CD4-positive, alpha-beta T cell treated with Interleukin-10 for 1 hour (primary cell): ENCODE measurements around the gene CALN1.
"Not testable (repeated sequence)": the region's sequence is repeated elsewhere in the genome, so short reads cannot be mapped to it uniquely, and the experiment has no call there.

ENCODE experiments used
- DNase-seq: peaks from one replicate; pipeline ENCODE4 v3.0.0-alpha.2; 2020

The CALN1 gene

GRCh38 chr7:72080341-72080766 is 331.8 kb downstream of the CALN1 start:
- no peak for DNase-seq

- no peak for DNase-seq
Observed at GRCh38 chr7:72078856-72079255, 333.3 kb downstream of the CALN1 start.

GRCh38 chr7:72078301-72078700 is 333.8 kb downstream of the CALN1 start:
- DNase-seq: no peak

- DNase-seq: no peak
Observed at GRCh38 chr7:72077786-72078185, 334.4 kb downstream of the CALN1 start.

DNA sequence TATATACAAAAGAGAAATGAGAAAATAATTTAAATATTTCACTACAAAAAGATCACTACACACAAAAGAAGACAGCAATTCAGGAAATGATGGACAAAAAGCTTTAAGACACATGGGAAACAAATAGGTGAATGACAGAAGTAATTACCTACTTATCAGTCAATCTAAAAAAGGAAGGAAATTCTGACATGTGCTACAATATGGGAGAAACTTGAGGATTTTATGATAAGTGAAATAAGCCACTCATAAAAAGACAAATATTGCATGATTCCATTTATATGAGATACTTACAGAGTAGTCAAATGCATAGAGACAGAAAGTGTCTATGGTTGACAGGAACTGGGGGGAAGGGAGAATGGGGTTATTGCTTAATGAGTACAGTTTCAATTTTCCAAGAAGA is 339.2 kb downstream of the CALN1 start:
- no peak for DNase-seq

DNA sequence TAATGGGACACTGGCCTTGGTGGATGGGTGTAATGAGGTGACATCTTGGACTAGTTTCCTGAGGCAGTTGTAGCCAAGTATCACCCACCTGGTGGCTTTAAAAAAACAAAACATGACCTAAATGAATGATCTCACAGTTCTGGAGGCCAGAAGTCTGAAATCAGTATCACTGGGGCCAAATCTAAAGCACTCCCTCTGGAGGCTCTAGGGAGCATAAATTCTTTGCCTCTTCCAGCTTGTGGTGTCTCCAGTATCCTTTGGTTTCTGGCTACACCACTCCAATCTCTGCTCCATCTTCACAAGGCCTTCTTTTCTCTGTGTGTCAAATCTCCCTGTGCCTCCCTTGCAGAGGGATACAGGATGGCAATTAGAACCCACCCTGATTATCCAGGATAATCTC is 342.9 kb downstream of the CALN1 start:
- DNase-seq: no peak

DNA sequence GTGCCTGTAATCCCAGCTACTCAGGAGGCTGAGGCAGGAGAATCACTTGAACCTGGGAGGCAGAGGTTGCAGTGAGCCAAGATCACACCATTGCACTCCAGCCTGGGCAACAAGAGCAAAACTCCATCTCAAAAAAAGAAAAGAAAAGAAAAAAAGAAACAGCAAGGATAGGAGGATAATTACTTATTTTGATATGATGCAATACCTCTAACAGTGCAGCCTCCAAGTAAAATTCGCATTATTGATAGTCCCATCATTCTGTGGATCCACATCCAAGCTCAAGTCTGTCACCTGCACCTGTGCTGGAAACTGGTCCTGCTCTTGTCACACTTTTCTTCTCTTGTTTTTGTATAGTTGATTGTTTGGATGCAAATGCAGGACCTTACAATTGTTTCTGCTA is 346.4 kb downstream of the CALN1 start:
- not testable (repeated sequence) for DNase-seq

GRCh38 chr7:72064916-72065315 is 347.2 kb downstream of the CALN1 start:
- DNase-seq: no peak

DNA sequence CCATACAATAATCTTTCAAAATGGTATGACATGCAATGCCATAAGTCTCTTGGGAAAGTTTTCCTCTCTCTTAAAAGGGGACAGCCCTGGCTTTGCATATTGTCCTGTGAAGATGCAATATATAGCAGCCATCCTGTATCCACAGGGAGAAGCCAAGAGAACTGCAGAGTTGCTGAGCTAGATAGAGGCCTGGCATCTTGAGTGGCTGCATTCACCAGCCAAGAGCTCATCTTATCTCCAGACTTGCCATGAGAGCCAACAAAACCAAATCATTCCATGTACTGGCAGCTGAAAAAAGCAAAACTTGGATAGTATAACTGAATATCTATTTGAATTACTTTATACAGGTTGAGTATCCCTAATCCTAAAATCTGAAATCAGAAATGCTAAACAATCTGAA is 348.8 kb downstream of the CALN1 start:
- DNase-seq: no peak

DNA sequence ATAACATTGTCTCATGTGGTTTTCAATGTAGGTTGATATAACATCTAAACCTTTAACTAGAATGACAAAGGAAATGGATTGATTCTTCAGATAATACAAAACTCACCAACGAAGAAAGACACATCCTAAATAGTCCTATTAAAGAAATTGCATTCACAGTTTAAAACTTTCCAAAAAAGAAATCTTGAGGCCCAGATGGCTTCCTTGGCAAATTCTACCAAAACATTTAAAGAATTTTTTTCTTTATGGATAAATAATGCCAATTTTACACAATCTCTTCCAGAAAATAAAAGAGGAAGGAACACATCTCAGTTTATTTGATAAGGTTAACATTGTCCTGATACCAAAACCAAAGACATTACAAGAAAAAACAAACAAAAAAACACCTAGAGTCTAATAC is 349.5 kb downstream of the CALN1 start:
- DNase-seq: no peak

- DNase-seq: no peak
Observed at GRCh38 chr7:72059925-72060324, 352.2 kb downstream of the CALN1 start.

- no peak for DNase-seq
Observed at GRCh38 chr7:72058579-72058978, 353.6 kb downstream of the CALN1 start.

GRCh38 chr7:72057796-72058195 is 354.3 kb downstream of the CALN1 start:
- DNase-seq: no peak

GRCh38 chr7:72057231-72057630 is 354.9 kb downstream of the CALN1 start:
- DNase-seq: no peak

- DNase-seq: no peak
Observed at GRCh38 chr7:72055426-72055825, 356.7 kb downstream of the CALN1 start.

GRCh38 chr7:72053292-72053691 is 358.8 kb downstream of the CALN1 start:
- DNase-seq: no peak

GRCh38 chr7:72048420-72048819 is 363.7 kb downstream of the CALN1 start:
- DNase-seq: no peak

- DNase-seq: no peak
Observed at GRCh38 chr7:72042855-72043254, 369.3 kb downstream of the CALN1 start.

- no peak for DNase-seq
Observed at GRCh38 chr7:72040641-72041040, 371.5 kb downstream of the CALN1 start.

GRCh38 chr7:72039460-72039859 is 372.7 kb downstream of the CALN1 start:
- no peak for DNase-seq

- DNase-seq: no peak
Observed at GRCh38 chr7:72038022-72038732, 374.0 kb downstream of the CALN1 start.

- no peak for DNase-seq
Observed at GRCh38 chr7:72037516-72037915, 374.6 kb downstream of the CALN1 start.

DNA sequence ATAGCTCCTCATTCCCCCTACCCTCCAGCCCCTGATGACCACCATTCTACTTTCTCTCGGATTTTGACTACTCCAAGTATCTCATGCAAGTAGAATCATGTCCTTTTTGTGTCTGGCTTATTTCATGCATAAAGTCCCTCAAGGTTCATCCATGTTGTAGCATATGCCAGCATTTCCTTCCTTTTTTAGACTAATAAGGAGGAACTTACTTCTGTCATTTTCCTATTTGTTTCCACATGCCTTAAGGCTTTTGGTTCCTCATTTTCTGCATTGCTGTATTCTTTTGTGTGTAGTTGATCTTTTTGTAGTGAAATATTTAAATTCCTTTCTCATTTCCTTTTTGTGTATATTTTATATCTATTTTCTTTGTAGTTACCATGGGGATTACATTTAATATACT is 376.9 kb downstream of the CALN1 start:
- DNase-seq: no peak

GRCh38 chr7:72032934-72033333 is 379.2 kb downstream of the CALN1 start:
- DNase-seq: no peak

GRCh38 chr7:72030994-72031667 is 381.0 kb downstream of the CALN1 start:
- no peak for DNase-seq
